Aorta (tissue), 5 donors: ENCODE data around the gene ITPA. TPM values are rescaled to one million over a fixed set of nuclear protein-coding genes. Genes with fewer than 3 reads are reported as not detected.

Experiments used
- ATAC-seq: fragments of 200-7000 bp; cut with Tn5 transposase; one replicate; pipeline ENCODE4 v1.9.1; 2022; ENCODE audit warnings: moderate library complexity; ENCODE audit not compliant: low FRiP score
- DNase-seq, 2 donors: peaks; one replicate each; pipeline ENCODE4 v3.0.0-alpha.2; 2020
- H3K27ac ChIP-seq, 2 donors: one replicate each; pipeline ENCODE4 v1.5.1; 2013; ENCODE audit warnings: low read length in 2 of 2, mild to moderate bottlenecking in 2 of 2, moderate library complexity in 2 of 2, control low read depth in 1 of 2, inconsistent platforms in 1 of 2, low read depth in 1 of 2
- H3K27me3 ChIP-seq, 2 donors: one replicate each; pipeline ENCODE4 v1.6.1; 2013; ENCODE audit warnings: control low read depth in 1 of 2, low read length in 1 of 2, mild to moderate bottlenecking in 1 of 2, moderate library complexity in 1 of 2; ENCODE audit not compliant: insufficient read depth in 2 of 2, control insufficient read depth in 1 of 2
- H3K36me3 ChIP-seq, 2 donors: one replicate each; pipeline ENCODE4 v1.6.1; 2013; ENCODE audit warnings: control low read depth in 1 of 2, low read length in 1 of 2, mild to moderate bottlenecking in 1 of 2; ENCODE audit not compliant: insufficient read depth in 2 of 2, control insufficient read depth in 1 of 2
- H3K4me1 ChIP-seq, 2 donors: one replicate each; pipeline ENCODE4 v1.6.1; 2013; ENCODE audit warnings: low read length in 2 of 2, control low read depth in 1 of 2, mild to moderate bottlenecking in 1 of 2, moderate library complexity in 1 of 2; ENCODE audit not compliant: insufficient read depth in 2 of 2, control insufficient read depth in 1 of 2
- H3K4me3 ChIP-seq, 2 donors: one replicate each; pipeline ENCODE4 v1.5.1; 2013; ENCODE audit warnings: low read length in 2 of 2, control low read depth in 1 of 2, mild to moderate bottlenecking in 1 of 2
- H3K9me3 ChIP-seq: one replicate; pipeline ENCODE4 v1.6.1; 2013; ENCODE audit warnings: mild to moderate bottlenecking, low read length; ENCODE audit not compliant: control insufficient read depth
- WGBS, 2 donors: extraction: QIAGEN DNeasy Blood & Tissue Kit; methylation state at CpG; one replicate each; pipeline ENCODE4 v1.1.7; 2013; 5-methylcytosine and 5-hydroxymethylcytosine counted together
- intact Hi-C, 2 donors: fragments of 100-400 bp; cut with DNase I; formaldehyde crosslinking; loops; one replicate each; pipeline versions ENCODE4 v1.14.2 to v1.15.0; 2022
- polyA plus RNA-seq, 2 donors: library from polyadenylated mRNA; stranded (reverse); fragments of 200-250 nt; gene quantifications; one replicate each; pipeline ENCODE4 v1.2.3, GENCODE V29; 2013
- total RNA-seq, 2 donors: library from RNA; stranded (reverse); fragmentation: NEBNext Ultra II Directional; extraction: Animal tissue kit (Norgen Biotek cat#: 25700); gene quantifications; one replicate each; pipeline ENCODE4 v1.2.1, GENCODE V29; 2021
- donor health status: healthy with polysubstance abuse.
- donor health status: Bipolar disorder and iron deficiency.
- donor health status: DM: no; HTN: no; CAD: no.
- donor health status: DM: no; HTN: no; CAD: no.
- donor health status: DM: yes; HTN: yes; CAD: no.

The ITPA gene
- total and polyA plus RNA-seq, 4 donors: 25.9 to 72.4 (median 28.9) TPM

- no peak overlapping the region for H3K27ac ChIP-seq
- ATAC-seq: no peak
- H3K36me3 ChIP-seq: no peaks in the 10 kb centered on the region
- no peaks in the 10 kb centered on the region for H3K9me3 ChIP-seq
- 82 to 90% methylated on average over 11 of the region's 11 CpGs for WGBS, 2 donors
- no peak overlapping the region for H3K4me3 ChIP-seq
- H3K4me1 ChIP-seq: no peaks in the 10 kb centered on the region
- intact Hi-C loops: no loop called here
- no peaks in the 10 kb centered on the region for H3K27me3 ChIP-seq
- DNase-seq: no peak
Measured at GRCh38 chr20:3228750-3229032, 19.4 kb downstream of the ITPA start.

DNA sequence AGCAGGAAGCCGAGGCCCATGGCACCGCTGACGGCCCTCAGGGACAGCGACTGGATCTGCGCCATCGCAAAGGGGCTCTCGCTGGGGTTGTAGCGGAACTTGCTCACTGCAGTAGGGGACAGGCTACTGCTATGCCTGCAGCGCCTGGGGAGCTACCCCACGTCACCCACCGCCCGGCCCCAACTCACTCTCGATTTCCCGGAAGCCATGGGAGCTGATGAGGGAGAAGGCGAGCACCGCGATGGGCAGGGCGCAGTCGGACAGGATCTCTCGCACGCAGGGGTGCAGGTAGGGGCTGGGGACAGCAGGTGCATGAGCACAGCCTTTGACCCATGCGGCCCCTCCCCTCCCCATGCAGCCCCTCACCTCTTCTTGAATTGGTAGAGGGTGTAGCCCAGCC, 19.9 kb downstream of the ITPA start:
- H3K36me3 ChIP-seq: no peaks in the 10 kb centered on the region
- no peak overlapping the region for H3K4me3 ChIP-seq
- no peaks in the 10 kb centered on the region for H3K27me3 ChIP-seq
- H3K4me1 ChIP-seq: no peaks in the 10 kb centered on the region
- ATAC-seq (no peak), DNase-seq (no peak)
- intact Hi-C loops: no loop called here
- WGBS, 2 donors: 93 to 96% methylated on average over 21 to 22 of the region's 22 CpGs
- no peaks in the 10 kb centered on the region for H3K9me3 ChIP-seq
- H3K27ac ChIP-seq: no peak overlapping the region

DNA sequence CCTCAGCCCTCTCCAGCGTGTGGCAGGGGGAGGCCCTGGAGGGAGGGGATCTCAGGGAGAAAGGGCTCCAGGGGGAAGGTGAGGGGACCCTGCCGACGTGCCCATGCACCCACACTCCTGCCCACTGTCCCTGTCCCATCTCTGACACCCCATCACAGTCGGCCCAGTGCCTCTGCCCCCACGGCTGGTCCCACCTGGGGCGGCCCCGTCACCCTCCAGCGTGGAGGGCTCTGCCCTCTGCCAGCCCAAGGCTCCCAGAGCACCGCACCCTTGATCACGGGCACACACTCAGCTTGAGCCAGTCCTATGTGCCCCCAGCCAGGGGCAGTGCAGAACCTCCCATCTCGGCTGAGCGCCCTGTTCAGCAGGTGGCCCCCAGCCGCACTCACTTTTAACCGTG, 20.5 kb downstream of the ITPA start:
- intact Hi-C loops: no loop called here
- Histone ChIP-seq H3K36me3 (no peaks in the 10 kb centered on the region), H3K4me1 (no peaks in the 10 kb centered on the region), H3K27me3 (no peaks in the 10 kb centered on the region), H3K27ac (no peak overlapping the region), H3K9me3 (no peaks in the 10 kb centered on the region), H3K4me3 (no peak overlapping the region)
- 90 to 93% methylated on average over 13 to 14 of the region's 14 CpGs for WGBS, 2 donors
- ATAC-seq (no peak), DNase-seq (no peak)

GRCh38 chr20:3231116-3231515, 21.8 kb downstream of the ITPA start:
- Histone ChIP-seq H3K36me3 (no peaks in the 10 kb centered on the region), H3K4me3 (no peak overlapping the region), H3K9me3 (no peaks in the 10 kb centered on the region), H3K27me3 (no peaks in the 10 kb centered on the region), H3K4me1 (no peaks in the 10 kb centered on the region), H3K27ac (no peak overlapping the region)
- no peak for DNase-seq
- 94 to 95% methylated on average over 20 to 21 of the region's 21 CpGs for WGBS, 2 donors
- ATAC-seq: no peak
- intact Hi-C loops: no loop called here

- Histone ChIP-seq H3K4me1 (no peaks in the 10 kb centered on the region), H3K27me3 (no peaks in the 10 kb centered on the region), H3K9me3 (no peaks in the 10 kb centered on the region), H3K27ac (no peak overlapping the region), H3K4me3 (no peak overlapping the region), H3K36me3 (no peaks in the 10 kb centered on the region)
- no peak for DNase-seq
- intact Hi-C loops: no loop called here
- 91 to 93% methylated on average over 15 of the region's 15 CpGs for WGBS, 2 donors
- ATAC-seq: no peak
Measured at GRCh38 chr20:3231889-3232588, 22.7 kb downstream of the ITPA start.

DNA sequence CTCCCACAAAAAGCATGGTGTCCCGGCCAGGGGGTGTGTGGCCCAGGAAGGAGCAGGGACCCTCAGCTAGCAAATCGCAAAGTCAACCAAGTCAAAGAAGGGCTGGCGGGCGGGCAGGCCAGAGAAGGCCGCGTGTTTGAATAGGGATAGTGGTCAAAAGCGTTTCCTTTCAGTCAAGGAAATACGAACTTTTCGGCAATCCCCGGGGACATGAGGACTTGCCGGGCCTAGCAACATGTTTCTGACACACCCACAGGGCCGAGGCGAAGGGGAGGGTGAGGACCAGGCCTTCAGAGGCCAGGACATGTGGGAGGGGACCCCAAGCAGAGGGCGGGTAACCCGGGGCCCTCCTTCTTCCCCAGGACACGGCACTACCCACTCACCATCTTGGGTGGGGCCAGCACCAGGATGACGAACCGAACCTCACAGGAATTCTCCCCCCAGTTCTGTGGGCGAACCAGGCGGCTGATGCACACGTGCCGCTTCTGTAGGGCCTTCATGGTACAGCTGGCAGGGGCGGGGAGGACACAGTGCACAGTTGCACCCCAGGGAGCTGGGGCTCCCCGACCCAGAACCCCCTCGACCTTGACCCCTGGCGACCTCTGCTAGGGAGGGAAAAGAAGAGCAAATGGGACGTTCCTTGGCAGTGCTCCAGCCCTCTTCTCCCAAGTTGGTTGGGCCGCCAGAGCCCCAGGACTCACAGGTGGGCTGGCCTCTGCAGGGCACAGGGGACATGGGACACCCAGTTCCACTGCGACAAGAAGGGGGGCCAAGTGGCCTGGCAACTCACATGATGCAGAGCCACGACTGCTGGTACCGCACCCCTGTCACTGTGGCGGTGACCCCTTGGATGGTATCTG, 24.1 kb downstream of the ITPA start:
- Histone ChIP-seq H3K27ac (no peak overlapping the region), H3K9me3 (no peaks in the 10 kb centered on the region), H3K36me3 (no peaks in the 10 kb centered on the region), H3K27me3 (no peaks in the 10 kb centered on the region), H3K4me1 (no peaks in the 10 kb centered on the region), H3K4me3 (no peak overlapping the region)
- intact Hi-C loops: no loop called here
- ATAC-seq: no peak
- 88 to 91% methylated on average over 31 to 32 of the region's 32 CpGs for WGBS, 2 donors
- DNase-seq: no peak

DNA sequence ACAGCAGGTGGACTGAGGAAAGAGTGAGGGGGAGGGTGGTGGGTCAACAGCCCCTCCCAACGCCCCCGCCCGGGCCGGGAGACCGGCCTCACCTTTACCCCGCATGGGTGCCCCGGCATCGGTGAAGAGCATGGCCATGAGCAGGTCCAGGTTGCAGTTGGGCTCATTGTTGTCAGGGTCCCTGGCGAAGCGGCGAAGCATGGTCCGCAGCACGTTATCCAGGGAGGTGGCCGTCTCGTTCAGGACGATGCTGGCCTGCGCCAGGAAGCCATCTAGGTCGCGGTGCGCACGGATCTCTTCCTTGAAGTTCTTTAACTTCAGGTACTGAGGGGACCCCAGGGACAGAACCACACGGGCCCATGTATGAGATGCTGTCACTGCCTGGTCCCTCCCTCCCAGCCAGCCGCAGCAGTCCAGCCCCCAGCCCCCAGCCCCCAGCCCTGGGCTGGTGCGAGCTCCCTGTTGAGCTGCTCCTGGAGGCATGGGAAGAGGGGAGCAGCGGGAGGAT, 24.7 kb downstream of the ITPA start:
- ATAC-seq (no peak), DNase-seq (no peak)
- H3K27ac ChIP-seq: no peak overlapping the region
- no peaks in the 10 kb centered on the region for H3K9me3 ChIP-seq
- intact Hi-C loops: no loop called here
- H3K4me1 ChIP-seq: no peaks in the 10 kb centered on the region
- WGBS, 2 donors: 92 to 93% methylated on average over 25 of the region's 25 CpGs
- H3K36me3 ChIP-seq: no peaks in the 10 kb centered on the region
- no peak overlapping the region for H3K4me3 ChIP-seq
- no peaks in the 10 kb centered on the region for H3K27me3 ChIP-seq

DNA sequence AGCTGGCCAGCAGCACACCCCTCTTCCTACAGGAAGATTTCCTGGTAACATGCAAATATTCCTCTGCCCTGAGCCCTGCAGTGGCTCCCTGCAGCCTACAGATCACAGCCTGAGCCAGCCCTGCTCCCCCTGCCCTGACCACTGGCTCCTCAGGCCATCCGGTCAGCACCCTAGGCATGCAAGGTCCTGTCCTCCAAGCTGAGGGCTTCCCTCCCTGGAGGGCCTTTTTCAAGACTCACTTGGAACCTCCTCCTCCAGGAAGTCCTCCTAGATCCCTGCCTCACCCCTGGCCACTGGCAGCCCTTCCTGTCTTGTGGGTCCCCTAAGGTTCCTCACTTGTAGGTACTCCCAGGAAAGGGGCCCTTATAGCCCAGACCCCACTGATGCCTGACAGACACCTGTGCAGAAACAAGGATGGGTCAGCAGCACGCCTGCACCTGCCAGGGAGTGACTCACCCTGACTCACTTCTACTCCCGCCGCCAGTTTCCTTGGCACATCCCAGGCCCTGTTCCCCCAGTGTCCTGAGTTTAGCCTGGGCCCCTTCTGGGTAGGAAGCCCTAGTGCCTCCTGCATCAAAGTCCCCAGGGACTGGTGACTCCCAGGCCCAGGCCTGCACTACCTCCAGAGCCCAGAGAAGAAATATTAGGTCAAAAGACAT, 26.5 kb downstream of the ITPA start:
- Histone ChIP-seq H3K9me3 (no peaks in the 10 kb centered on the region), H3K4me3 (no peak overlapping the region), H3K27ac (no peak overlapping the region), H3K36me3 (no peaks in the 10 kb centered on the region), H3K4me1 (no peaks in the 10 kb centered on the region), H3K27me3 (no peaks in the 10 kb centered on the region)
- 73 to 79% methylated on average over 4 of the region's 4 CpGs for WGBS, 2 donors
- ATAC-seq: no peak
- intact Hi-C loops: no loop called here
- no peak for DNase-seq
